Umbilical cord (tissue), 2 donors: ENCODE data around the gene EXOC3L1. TPM values are rescaled to one million over a fixed set of nuclear protein-coding genes. Genes with fewer than 3 reads are reported as not detected.
A peak's percentile ranks its signal among the peaks of the same experiment; 100 is the strongest.

Experiments used
- DNase-seq: peaks from one replicate; pipeline ENCODE4 v3.0.0-alpha.2; 2015; ENCODE audit warnings: low spot score
- total RNA-seq: library from RNA; depleted of rRNA; stranded (reverse); fragments of >200 nt; gene quantifications from one replicate; pipeline ENCODE4 v1.2.3, GENCODE V29; 2014; ENCODE audit warnings: low replicate concordance; ENCODE audit not compliant: insufficient read depth

The EXOC3L1 gene
- total RNA-seq, 1 donor from 2014 or later = 0.24 TPM

DNA sequence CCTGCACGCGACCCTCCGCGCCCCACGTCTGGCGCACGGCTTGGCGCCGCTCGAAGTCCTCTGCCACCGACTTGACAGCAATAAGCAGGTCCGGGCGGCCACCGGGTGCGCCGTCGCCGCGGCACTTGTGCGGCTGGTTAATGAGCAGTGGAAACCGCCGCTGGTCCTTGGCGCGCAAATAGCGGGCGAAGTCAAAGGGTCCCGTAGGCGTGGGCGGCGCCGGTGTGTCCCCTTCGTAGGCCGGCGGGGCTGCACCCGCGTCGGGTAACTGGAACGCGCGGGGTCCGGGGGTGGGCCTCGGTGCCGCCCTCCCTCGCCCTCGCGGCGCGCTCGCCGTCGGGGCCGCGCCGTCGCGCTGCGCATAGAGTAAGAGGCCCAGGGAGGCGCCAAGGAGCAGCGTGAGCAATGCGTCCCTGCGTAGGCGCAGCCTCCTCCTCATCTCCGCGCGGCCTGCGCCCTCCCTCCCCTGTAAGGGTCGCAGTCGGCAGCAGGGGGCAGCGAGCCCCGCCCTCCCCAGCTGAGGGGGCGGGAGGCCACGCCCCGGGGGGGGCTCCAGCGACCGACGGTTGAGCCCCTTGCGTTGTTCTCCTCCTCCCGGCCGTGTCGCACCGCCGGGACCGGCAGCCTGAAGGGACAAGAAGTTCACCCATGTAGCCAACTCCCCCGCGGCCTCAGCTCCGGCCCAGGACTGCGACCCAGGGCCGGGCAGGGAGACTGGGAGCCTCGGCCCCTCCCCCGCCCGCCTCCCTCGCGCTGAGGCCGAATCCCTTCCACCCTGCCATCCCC lies 39.7 kb downstream of the EXOC3L1 start:
- DNase-seq = peak; percentile 88

DNA sequence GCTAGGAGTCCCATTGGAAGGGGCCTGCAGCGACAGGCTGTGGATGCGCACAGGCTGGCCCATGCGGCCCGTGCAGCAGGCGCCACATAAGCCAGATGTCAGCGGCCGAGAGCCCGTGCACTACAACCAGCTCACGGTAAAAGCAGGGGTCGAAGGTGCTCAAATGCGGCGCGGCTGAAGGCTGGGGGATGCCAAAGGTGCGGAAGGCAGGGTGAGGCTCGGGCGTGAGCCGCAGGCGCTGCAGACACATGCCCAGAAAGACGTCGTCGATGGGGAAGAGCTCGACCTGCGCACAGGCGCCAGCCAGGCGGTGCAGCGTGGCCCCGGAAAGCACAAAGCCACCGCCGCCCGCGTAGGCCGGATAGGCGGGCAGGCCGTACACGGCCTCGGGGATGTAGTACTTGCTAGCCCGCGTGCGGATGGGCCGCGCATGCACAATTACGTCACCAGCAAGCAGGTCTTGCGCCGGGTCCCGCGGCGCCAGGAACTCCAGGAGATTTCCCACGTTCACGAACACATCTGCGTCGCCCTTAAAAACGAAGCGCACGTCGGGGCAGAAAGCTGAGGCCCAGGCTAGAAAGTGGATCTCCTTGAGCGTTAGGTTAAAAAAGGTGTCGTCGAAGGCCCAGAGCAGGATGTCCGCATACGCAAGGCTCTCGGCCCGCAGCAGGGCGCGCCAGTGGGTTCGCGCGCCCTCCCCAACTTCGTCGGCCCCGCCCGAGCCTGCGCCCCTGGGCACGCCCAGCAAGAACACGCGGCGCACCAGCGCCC lies 40.5 kb downstream of the EXOC3L1 start:
- DNase-seq = no peak

GRCh38 chr16:67148656-67149275 lies 41.2 kb downstream of the EXOC3L1 start:
- DNase-seq = no peak

DNA sequence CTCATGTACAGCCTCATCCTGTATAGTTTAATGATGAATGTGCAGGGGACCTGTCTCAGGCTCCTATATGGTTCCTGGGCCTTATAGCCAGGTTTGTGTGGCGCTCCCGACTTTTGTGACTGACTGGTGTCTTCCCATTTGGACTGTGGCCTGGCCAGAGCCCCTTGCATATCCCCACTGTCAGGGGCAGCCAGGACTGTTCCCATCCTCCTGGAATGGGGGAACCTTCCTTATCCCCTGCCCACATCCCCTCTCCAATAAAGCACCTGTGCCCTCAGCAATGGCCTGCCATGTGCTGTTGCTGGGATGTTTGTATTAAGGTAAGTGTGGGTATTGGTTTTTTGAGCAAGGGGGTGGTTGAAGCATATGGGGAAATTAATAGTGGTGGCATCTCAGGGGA lies 41.7 kb downstream of the EXOC3L1 start:
- DNase-seq = no peak

DNA sequence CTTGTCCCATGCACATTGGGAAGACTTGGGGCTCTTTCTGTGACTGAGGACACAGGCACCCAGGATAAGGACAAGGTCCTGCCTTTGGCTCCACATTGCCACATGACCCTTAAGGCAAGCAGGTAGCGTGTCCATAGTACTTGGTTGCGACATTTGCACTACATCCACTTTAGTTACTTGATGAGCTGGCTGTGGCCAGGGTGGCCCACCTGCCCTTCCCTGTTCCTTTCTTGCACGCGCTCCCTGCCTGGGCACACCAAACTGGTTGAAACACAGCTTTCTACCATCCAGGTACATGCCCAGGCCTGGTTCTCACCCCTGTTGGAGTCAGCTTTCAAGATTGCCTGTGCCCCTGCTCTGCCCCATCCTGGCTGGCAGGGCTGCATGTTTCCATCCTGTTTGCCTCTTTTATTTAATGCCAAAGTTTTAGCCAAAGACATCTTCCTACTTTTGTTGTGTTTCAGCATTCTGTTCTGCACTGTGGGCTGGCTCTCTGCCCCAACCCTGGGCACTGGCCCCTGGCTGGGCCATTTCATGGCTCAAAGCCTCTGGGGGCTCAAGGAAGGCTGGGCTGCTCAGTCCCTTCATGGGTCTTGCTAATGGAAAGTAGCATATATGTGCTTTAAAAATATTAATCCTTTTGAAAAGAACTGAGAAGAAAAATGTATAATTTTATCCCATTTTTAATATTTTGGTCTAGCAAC lies 42.3 kb downstream of the EXOC3L1 start:
- no peak for DNase-seq

- no peak for DNase-seq
These were observed 43.2 kb downstream of the EXOC3L1 start for GRCh38 chr16:67146523-67147357.

DNA sequence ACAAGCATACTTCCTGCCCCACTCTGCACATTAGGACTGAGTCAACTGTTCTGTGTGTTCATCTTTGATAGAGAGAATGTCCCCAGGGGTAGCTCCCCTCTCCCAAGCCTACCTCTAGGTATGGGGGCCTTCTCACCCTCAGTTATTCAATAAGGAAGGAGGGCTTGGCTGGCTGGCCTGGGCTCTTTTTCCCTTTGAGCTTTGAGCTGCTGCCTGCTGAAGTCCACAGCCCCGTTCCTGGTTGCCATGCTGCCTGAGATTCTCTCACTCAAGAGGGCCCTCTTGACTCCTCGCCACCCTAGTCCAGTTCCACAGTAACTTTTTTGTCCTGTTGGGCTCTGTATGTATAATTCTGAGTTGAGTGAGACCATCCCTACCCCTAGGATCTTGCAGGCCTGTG lies 44.2 kb downstream of the EXOC3L1 start:
- no peak for DNase-seq

DNA sequence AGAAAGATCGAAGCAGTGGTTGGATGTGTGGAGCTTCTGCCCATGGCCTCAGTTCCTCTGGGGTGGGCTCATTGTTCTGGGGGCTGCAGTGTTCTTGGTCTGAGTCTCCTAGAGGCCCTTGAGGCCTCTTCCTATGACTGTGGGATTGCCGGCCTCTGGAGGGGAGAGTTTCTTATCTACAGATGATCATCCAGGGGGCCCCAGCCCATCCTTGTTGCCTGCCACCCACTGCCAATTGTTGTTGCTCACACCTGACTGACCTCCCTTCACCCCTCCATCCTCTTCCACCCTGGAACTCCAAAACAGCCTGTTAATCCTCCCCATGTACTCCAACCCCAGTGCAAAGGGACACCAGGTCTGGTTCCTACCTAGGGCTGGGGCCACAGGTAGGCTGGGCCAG lies 45.0 kb downstream of the EXOC3L1 start:
- DNase-seq = no peak

- DNase-seq = no peak
These were observed 47.6 kb downstream of the EXOC3L1 start for GRCh38 chr16:67142342-67142741.

DNA sequence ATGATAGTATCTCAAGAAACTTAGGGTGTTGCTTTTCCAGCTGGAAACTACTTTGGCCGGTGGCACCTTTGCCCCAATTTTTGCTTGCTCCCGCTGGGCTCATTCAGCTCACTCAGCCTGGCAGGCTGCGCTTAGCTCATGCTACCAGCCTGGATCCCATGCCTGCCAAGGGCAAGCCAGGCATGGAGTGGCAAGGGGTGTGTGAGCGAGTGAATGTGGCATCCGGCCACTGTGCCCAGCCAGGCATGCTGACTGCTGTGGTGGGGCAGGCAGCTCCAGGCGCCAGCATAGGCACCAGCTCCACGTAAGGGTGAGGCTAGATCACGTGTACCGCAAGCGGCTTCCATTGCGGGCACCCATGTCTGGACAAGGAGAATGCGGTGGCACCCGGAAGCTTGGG lies 48.5 kb downstream of the EXOC3L1 start:
- DNase-seq = no peak

DNA sequence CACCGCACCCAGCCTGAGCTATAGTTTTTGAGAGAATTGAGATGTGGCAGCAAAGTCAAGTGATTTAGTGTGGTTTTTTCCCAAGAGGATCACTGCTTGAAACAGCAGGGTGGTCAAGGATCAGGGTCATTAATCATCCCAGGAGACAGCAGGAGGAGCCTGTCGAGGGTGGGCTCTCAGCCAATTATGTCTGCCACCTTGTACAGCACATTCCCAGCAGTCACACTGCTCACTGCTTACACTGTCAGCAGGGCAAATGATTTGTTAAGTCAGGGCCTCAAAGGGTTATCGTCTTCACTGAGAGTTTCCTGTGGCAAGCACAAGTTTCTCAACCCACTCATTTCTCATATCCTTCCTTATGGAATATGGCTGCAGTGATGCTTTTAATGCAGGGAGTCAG lies 52.3 kb downstream of the EXOC3L1 start:
- DNase-seq = no peak

Other genes starting within 250 kb of the EXOC3L1 start
- gene CES3, start 228.9 kb downstream of the EXOC3L1 start, total RNA-seq = 3.4 TPM
- 4.1 TPM for gene CES4A, start 201.5 kb downstream of the EXOC3L1 start, total RNA-seq
- 51.3 TPM for gene CBFB, start 161.0 kb downstream of the EXOC3L1 start, total RNA-seq
- gene PHAF1, start 80.2 kb downstream of the EXOC3L1 start, total RNA-seq = 18.5 TPM
- gene B3GNT9, start 39.1 kb downstream of the EXOC3L1 start, total RNA-seq = 37.3 TPM
- gene TRADD, start 30.2 kb downstream of the EXOC3L1 start, total RNA-seq = 10.8 TPM
- gene FBXL8, start 30.2 kb downstream of the EXOC3L1 start, total RNA-seq = 9.6 TPM
- gene HSF4, start 25.4 kb downstream of the EXOC3L1 start, total RNA-seq = 17.3 TPM
- 17.1 TPM for gene NOL3, start 19.6 kb downstream of the EXOC3L1 start, total RNA-seq
- 2.6 TPM for gene MATCAP1, start 6.2 kb downstream of the EXOC3L1 start, total RNA-seq
- gene E2F4, start 2.0 kb upstream of the EXOC3L1 start, total RNA-seq = 85.7 TPM
- gene ELMO3, start 9.0 kb upstream of the EXOC3L1 start, total RNA-seq = not detected
- gene TMEM208, start 37.0 kb upstream of the EXOC3L1 start, total RNA-seq = 5.5 TPM
- gene FHOD1, start 57.3 kb upstream of the EXOC3L1 start, total RNA-seq = 2.6 TPM
- 1.2 TPM for gene SLC9A5, start 58.8 kb upstream of the EXOC3L1 start, total RNA-seq
- gene PLEKHG4, start 89.4 kb upstream of the EXOC3L1 start, total RNA-seq = 20.9 TPM
- gene KCTD19, start 136.6 kb upstream of the EXOC3L1 start, total RNA-seq = 3.4 TPM
- 1.9 TPM for gene LRRC36, start 136.7 kb upstream of the EXOC3L1 start, total RNA-seq
- gene TPPP3, start 203.4 kb upstream of the EXOC3L1 start, total RNA-seq = 26.5 TPM
- 5.3 TPM for gene ZDHHC1, start 226.3 kb upstream of the EXOC3L1 start, total RNA-seq
- gene HSD11B2, start 241.0 kb upstream of the EXOC3L1 start, total RNA-seq = 1.4 TPM